GM21390 (cell line): ENCODE results near the gene KCNK3.
"Not testable (repeated sequence)": the region's sequence is repeated elsewhere in the genome, so short reads cannot be mapped to it uniquely, and the experiment has no call there.

Experiments used
- ATAC-seq: cut with Tn5 transposase; IDR thresholded peaks from one replicate; pipeline ENCODE4 v1.9.1; 2021; ENCODE audit not compliant: unreplicated experiment

KCNK3 gene

DNA sequence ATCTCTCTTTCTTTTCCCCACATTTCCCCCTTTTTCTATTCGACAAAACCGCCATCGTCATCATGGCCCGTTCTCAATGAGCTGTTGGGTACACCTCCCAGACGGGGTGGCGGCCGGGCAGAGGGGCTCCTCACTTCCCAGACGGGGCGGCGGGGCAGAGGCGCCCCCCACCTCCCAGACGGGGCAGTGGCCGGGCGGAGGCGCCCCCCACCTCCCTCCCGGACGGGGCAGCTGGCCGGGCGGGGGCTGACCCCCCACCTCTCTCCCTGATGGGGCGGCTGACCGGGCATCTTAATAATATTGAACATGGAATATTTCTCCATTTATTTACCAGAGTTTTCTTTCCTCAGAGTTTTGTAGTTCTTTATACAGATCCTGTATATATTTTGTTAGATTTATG is 27.2 kb upstream of the KCNK3 start:
- not testable (repeated sequence) for ATAC-seq

DNA sequence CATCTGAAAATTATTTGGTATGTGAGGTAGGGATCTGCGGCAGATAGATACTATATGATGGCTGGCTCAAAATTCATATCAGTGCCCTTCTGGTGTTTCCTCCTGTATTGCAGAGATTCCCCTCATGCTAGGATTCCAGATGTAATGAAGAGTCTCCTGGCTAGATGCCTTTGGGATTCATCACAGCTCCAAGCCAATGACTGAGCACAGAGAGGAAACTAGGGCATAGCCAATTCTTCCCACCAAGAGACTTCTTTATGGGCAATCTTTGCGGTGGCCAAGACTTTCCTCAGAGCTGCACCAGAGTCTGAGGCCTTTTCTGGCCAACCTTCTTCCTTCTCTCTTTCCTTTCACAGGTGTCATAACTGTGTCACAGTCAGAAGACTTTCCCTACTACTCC is 25.9 kb upstream of the KCNK3 start:
- ATAC-seq: no peak

DNA sequence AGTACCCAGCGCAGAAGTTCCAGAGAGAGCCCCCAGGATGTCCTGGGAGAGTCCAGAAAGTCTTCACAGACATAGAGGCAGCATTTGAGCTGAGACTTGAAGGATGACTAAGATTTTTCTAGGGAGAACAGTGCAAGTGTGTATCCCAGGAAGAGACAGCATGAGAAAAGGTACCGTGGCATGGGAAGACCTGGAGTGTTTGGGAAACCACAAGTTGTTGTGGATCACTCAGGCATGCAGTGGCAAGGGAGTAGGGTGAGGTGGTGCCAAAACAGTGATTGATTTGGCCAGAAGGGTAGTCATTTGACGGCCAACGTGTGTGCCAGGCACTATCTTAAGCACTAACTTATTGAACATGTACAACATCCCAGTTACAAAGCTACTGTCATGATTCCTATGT is 24.5 kb upstream of the KCNK3 start:
- ATAC-seq: no peak

DNA sequence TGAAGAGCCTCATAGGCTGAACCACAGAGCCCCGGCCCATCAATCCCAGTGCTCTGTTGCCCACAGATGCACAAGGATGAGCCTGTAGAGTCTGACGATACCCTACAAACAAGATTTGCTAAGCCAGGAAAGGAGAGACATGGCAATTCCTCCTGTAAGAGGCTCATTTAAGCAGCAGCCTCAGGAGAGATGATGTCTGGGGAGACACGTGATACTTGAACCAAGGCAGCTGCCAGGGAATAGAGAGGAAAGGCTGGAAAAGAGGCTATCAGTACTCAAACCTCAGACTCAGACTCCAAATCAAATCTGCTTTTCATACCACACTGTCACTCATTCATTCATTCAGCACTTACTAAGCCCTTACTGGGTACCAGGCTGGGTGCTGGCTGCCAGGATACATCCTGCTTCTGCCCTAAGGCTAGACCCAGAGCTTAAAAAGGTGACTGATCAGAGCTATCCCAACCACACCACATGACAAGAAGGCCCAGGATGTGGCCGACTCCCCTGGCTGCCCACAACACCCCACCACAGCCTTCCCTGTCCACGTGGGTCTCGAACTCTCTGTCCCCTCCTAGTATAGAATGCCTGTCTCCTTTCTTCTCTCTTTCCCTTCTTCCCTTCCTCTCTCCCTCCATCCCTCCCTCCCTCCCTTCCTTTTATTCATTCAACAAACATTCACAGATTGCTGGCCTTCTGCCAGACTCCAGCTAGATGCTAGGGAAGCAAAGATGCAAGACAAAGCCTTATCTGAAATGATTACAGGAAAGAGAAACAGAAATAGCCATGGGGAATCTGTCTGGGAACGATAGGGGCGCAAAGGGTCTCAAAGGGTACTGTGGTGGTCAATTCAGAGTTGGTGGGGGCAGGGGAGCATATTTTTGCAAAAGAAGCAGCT is 23.4 kb upstream of the KCNK3 start:
- ATAC-seq: no peak

DNA sequence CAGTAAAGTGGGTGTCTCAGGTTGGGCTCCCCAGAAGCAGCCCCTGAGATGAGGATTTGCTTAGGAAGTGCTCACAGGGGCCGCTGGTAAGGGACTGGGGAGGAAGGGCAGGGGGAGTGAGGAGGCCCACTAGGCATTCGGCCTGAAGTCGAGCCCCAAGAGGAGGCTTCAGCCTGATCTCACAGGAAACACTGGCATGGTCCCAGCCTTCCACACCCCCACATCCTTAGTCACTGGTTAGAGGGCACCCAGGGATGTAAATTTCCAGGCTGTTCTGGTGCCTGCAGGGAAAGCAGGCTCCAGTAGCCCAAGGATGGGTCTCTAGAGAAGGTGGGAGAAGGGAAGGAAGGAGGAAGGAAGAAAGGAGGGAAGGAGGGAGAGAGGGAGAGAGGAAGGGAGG is 22.4 kb upstream of the KCNK3 start:
- ATAC-seq: no peak

DNA sequence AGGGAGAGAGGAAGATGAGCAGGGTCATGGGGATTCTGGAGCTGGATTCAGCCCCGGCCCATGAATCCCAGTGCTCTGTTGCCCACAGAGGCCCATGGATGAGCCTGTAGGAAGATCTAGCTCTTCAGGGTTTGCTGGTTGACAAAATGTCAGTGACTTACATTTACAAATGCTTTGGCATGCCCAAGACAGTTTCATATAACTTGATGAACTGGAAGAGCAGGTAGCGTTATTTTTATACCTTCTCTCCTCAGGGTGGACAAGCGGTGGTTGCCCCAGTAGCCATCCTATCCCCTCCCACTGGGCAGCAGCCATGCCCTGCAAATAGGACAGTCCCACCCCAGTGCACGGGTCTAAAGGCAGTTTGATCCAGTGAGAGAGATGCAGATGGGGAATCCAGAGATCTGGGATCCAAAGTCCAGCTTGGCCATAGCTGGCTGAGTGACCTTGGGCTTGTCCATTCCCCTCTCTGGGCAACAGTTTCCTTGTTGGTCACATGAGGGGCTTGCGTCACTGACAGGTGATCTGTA is 21.5 kb upstream of the KCNK3 start:
- ATAC-seq: no peak

DNA sequence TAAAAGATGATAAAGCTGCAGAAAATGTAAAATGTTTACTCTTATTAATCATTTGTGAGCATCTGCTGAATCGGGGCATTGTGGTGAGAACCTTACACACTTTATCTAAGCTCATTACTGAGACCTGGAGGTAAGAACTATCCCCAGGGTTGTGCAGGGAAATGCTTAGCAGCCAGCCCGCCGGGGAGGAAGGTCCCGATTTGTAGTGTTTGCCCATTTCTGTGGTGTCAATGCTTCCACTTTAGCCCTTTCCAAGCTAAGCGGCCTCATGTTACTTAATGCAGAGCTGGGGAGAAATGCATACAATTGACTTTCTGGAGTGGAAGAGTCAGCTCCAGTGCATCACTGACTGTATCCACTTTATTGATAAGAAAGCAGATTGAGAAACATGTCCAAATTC is 20.8 kb upstream of the KCNK3 start:
- no peak for ATAC-seq

DNA sequence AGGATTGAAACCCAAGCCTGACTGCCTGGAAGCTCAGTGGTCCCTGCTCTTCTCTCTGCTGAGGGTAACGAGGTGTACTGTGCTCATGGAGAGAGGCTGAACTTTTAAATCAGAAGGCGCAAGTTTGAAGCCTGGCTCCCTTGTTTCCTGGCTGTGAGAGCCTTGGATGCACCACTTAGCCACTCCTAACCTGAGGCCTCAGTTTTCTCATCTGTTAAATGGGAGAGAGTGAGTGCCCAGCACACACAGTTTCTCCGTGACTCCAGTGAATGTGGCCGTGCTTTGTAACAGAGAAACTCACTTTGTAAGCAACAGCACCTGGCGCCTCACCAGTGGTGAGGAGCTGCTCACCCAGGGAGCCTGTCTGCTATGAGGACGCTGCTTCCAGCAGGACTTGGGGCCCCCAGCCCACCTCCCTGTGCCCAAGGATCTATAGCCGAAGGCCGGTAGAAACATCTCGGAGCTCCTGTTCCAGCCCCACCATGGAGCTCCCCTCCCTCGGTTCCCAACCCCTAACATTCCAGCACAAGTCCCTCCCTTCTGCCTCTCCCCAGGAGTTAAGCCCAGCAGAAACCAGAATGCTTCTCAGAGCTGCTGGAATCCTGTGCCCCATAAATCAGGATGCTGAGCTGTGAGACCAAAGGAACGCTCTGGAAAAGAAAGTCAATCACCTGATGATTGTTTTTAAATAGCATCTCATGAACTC is 20.3 kb upstream of the KCNK3 start:
- ATAC-seq: no peak

DNA sequence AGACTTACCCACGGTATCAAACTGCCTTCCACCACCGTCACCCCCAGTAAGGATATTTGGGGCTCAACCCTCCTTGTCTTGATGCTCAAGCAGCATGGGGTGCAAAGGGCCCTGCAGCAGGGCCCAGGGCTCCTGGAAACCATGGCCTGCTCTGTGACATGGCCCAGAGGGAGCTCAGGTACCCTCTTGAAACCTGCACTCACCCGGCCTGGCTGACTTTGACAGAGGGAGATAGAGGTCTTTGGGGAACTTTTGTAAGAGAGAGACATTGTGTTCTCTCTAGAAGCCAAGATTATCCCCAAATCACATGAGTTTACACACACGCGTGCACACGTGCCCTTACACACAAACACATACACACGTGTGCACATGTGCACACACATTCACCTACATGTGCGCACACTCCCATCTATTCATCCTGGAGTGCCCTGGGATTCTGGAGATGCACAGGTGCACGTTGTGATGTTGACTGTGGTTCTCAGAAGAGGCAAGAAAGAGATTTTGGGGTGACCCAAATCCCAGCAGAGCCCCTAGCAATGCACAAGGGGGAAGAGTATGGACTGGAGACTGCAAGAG is 19.6 kb upstream of the KCNK3 start:
- no peak for ATAC-seq

DNA sequence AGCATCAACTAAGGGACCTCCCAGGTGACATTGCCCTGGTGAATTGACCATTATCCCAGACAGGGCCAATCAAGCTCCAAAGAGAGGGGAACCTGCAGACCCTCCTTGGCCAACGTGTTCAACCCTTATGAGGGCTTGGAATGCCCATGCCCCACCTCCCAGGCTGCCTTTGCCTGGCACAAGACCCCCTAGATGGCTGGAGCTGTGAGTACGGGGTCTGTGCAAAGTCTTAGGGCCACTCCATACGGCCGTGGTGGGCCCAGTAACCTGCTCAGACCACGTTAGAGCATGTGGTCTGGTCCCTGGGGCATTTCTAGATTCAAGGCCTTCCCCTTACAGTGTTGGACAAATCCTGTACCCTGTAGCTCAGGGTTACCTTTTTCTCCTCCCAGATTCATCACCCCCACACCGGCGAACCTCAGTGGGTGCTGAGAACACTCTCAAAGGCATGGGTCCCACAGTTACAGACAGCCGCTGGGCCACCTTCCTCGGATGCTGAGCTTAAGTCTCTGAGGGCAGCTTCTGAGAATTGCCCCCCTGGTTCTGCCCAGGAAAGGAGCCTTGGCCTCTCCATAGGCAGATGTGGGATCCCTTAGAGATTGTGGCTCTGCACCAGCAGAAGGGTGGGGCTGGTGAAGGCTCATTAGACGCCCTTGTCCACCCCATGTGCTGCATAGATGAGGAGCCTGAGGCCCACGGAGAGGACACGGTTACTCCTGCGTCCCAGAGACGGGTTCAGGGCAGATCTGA is 18.3 kb upstream of the KCNK3 start:
- ATAC-seq: no peak

DNA sequence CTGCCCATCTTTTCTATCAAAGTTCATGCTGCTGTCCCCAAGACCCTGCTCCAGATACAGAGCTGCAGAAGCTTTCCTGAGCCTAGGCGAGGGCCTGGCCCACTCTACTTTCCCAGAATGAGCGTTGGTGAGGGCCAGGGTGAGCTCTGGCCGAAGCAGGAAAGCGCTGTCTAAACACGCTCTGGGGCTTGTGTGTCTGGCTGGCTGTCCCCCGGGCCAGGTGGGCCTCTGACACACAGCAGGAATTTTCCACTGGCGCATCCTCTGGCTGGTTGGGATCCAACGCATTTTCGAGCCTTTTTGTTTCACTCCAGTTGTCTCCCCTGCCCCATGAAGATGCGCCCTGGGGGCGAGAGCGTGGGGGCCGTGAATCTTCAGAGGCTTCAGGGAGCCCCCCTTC is 17.8 kb upstream of the KCNK3 start:
- no peak for ATAC-seq

DNA sequence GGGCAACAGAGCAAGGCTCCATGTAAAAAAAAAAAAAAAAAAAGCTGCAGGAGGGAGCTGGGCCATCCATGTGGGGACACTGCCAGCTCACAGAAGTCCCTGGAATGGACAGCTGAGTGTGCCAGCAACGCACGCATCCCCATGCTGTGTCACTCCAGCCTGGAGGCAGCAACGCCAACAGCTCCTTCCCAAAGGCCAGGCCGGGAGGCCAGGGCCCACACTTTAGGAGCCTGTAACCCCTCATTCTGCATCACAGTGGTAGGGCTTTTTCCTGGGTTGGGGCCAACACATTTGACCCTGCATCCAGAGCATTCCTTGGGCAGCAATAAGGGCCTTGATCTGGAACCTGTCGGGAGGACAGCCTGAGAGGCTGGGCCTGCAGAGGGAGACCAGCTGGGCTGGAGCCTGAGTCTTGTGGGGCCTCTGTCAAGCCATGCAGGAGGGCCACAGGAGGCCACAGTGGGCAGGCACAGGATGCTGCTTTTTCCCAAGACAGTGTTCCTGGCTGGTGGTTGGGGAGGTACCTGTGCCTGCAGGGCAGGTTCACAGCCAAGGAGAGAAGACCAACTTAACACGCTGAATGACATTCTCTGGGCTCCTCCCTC is 16.8 kb upstream of the KCNK3 start:
- ATAC-seq: no peak

DNA sequence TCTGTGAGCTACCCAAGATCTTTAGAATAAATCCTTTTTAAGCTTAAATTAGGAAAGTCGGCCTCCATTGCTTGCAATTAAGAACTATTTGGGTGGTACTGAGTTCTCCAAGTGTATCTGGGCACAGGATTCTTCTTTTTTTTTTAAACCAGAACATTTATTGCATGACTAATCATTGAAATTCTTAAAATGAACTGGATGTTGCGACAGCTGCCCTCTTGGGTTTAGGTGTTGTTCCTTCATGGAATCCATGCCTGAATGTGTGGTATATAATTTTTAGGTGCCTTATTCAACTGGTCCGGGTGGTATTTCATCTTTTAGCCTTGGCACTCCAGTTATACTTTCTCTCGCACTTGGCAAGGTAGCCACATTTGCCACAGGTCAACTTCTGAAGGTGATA is 14.5 kb upstream of the KCNK3 start:
- no peak for ATAC-seq

DNA sequence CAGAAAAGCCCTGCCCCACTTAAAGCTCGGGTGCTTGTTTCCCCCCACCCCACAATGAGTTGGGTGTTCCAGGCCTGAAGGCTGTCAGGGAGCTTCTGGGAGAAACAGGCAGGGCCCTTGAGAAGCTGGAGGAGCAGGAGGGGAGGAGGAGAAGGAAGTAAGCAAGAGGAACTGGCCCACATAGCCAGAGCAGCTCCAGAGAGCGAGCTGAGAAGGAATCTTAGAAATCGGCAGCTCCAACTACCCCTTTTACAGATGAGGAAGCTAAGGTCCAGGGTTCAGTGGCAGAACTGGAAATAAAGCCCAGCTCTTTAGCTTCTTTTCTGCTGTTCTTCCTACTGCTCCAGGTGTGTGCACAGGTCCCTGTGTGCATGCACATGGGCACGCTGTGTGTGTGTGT is 12.7 kb upstream of the KCNK3 start:
- no peak for ATAC-seq

DNA sequence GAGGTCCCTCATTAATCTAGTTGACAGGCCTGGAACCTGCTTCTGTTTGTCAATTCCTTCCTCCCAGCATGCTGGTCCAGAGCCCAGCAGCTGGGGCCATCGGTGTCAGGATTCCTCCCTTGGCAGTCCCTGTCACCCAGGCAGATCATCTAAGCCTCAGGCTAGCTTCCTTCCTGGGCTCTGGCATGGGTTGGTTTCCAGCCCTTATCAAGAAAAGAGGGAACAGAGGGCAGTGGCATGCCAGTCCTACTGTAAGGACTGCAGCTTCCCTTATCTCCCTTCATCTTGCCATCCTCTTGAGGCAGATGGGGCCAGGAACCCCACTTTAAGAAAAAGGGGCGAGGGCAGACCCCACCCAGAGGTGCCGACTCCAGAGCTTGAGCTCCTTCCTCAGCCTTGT is 10.9 kb upstream of the KCNK3 start:
- no peak for ATAC-seq

DNA sequence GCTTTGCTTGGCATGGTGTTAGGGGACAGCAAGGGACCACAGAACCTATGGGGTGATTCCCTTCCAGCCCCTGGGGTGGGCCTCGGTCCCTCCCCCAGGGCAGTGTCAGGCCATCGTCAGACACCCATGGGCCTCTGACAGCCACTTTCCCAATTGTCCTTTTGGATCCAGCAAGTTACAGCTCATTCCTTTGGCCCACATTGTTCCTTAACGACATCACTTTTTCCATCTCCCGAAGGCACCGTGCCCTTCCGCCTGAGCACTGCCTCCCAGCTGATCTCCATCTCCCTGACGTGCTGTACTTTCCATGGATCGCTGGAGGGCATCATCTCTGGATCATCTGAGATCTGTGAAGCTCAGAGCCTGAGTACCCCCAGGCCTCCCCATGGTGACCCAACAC is 10.4 kb upstream of the KCNK3 start:
- no peak for ATAC-seq

DNA sequence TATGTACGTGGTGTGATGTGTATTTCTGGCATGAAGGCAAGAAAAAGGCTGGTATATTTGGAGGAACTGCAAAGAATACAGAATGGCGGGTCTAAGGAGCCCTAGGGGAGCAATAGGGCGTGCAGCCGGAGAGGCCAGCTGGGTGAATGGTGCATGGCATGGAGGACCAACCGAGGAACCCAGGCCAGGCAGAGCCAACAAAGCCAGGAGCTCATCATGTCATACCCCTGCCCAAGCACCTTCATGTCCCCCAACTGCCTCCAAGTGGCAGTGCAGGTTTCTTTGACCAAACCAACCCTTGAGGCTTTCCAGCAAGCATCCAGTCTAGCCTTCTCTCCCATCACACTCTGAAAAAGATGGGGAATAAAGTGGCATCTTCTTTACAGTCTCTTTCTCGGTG is 8.9 kb upstream of the KCNK3 start:
- ATAC-seq: no peak

DNA sequence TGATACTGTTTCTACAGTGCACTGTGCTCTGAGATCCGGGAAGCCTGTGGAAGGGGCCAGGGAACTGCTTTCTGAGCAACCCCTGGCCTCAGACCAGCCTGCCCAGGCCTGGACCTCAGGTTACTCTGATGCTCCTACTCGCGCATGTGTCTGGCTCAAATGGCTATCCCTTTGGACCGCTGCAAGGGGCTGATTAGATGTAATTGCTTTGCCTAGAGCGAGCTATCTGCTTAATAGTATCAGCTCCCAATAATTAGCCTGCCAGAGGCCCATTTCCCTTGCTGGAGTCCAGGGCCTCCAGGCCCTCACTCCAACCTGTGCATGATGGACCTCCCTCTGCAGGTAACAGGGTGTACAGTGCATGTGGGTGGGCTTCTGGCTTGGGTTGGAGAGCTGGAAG is 7.2 kb upstream of the KCNK3 start:
- ATAC-seq: no peak

DNA sequence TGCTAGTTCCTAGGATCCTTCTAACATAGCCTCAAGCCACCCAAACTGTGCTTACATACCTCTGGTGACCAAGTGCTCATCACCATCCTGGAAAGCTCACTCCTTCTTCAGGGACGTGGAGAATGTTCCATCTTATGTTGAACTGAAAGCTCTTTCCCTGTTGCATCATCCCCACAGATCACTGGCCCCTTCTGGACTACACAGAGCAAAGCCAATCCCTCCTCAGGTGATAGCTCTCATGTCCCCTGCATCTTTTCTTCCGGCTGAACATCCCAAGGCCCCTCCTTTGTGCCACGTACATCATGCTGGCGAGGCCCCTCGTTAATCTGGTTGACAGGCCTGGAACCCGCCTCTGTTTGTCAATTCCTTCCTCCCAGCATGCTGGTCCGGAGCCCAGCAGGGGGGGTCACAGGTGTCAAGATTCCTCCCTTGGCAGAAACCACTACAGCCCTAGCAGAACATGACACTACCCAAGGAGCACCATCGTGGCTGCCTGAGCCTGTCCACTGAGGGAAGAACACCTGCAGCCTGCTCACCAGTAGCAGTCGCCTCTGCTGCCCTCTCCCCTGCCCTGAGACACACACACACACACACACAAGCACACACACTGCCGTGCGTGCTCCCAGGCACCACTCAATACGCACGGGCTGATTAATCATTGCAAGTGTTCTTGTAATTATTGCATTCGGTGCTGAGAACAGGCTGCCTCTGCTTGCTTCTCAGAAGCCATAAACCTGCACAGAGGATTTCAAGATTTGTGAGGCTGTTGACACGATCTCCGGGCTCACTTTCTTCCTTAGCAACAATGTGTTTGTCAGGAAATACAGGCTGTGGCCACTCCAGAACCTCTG is 6.3 kb upstream of the KCNK3 start:
- ATAC-seq: no peak

DNA sequence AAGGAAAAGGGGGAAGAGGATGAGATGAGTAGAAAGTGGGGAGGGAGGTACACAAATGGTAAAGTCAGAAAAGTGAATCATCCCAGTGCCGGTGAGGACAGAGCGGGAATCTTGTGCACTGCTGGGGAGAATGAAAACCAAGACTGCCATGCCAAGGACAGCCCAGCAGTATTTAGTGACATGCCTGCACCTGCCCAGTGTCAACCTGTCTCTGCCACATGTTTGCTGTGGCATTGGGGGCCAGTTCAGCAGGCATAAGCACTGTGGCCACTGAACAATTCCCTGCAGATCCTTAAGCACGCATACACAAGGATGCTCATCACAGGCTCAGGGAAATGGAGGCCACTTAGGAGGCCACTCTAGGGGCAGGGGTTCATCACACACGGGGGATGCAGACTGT is 5.2 kb upstream of the KCNK3 start:
- no peak for ATAC-seq
